ENCODE measurements around the gene TMEM123.

Gene TMEM123

GRCh38 chr11:102359372-102359771 lies 93.2 kb downstream of the TMEM123 start:
- no peak for DNase-seq (ENCODE audit: low spot score)

GRCh38 chr11:102357116-102357515 lies 95.4 kb downstream of the TMEM123 start:
- DNase-seq (ENCODE audit: low spot score), result no peak

DNA sequence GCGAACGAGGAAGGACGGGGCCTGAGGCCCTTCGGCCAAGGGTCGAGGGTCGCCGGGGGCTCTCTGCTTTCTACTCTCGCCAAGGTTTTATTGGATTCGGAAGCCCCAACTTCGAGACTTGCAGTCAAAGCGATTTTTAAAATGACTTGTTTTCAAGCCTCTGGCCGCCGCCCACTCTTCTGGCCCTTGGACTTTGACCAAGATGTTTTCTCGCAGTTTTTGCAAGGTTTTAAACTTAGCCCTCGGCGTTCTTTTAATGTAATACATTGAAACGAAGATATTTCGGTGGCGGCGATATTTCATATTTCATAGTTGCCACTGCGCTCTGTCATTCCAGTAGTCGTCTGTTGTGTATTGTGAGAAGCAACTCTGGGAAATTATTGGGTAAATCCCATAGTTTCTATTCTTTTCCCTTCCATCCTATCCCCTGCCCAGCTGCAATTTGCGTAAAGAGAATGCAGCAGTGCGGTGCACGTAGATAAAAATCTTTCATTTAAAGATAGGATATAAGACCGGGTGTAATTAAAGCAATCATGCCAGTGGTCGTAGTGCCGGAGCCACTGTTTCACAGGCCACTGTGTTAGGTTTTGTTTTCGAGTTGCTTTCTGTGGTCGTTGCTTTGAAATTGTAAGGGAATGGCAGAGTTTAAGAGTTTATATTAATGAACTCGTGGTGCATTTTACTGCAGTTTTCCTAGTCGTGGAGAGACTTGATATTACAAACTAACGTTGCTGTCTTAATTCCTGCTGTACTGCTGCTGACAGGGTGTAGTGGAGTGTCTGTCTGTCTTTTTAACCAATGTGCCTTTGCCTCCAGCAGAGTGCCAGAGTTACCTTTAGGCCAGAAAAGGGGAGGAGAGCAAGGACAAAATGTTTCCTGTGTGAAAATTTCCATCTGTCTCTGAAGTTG lies 104.8 kb downstream of the TMEM123 start:
- DNase-seq (ENCODE audit: low spot score), result peak; percentile 33

DNA sequence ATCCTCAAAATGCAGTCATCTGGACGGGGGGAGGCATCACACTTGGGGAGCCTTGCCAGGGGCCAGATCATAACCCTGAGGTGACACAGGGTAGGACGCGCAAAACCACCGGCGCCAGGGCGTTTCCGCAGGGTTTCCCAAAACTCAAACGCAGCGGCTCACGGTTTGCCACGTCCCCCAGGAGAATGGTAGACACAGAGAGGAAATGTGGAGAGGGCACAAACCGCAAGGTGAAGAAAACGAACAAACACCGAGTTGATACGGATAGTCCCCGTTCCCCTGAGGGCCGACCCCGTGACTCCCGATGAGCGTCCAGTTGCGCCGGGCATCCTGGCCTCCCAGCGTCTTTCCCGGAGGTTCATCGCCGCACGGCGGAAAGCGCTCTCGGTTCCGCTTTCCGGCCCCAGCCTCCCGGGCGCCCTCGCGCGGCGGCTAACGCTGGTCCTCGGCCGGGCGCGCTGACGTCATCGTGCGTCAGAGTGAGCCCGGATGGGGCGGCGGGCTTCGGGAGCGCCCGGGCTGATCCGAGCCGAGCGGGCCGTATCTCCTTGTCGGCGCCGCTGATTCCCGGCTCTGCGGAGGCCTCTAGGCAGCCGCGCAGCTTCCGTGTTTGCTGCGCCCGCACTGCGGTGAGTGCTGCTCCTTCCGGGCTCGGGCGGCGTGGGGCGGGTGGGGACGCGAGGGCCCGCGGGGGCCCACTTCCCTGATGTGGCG lies 105.7 kb downstream of the TMEM123 start, which contains the start of gene BIRC2:
Gene BIRC2, plus strand, starts transcription at position 467 of the 714 bp plus-strand sequence. CDS start 2,641 bp downstream, outside the sequence.
- peak; percentile 94 for DNase-seq (ENCODE audit: low spot score)

DNA sequence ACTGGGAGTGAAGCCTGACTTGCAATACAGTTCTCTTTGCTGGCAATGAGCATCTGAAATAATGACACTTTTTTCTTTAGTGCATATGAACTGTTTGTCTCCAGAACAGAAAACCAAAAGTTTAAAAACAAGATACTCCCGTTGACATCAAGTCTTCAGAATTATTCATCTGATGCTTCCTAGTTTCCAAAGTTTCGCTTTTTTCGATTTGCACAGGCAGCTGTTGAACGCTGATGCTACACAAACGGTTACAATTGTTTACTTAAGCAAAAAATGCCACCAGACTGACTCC lies 106.2 kb downstream of the TMEM123 start:
- no peak for DNase-seq (ENCODE audit: low spot score)

All from kidney capillary endothelial cell (primary cell).